PC-9 (cell line): ENCODE measurements around the gene MYD88. TPM values are rescaled to one million over a fixed set of nuclear protein-coding genes. Genes with fewer than 3 reads are reported as not detected.

ENCODE experiments used
- BruUV-seq: library from RNA; stranded (reverse); fragments of 400-500 nt; replicated peaks from 2 replicates; lab custom pipeline; 2021; lab: Mats Ljungman, UMichigan
- CTCF ChIA-PET: fragments of 300-600 bp; sonication (Branson Sonifier 250); formaldehyde crosslinking; loops from one replicate; lab custom pipeline; 2022; ENCODE audit warnings: antibody characterized with exemption; lab: Charles Lee
- POLR2A ChIA-PET: fragments of 300-600 bp; sonication (Branson Sonifier 250); formaldehyde crosslinking; loops from one replicate; lab custom pipeline; 2022; ENCODE audit warnings: antibody characterized with exemption; ENCODE audit not compliant: unreplicated experiment; lab: Charles Lee
- DNase-seq, 2 experiments: peaks; one replicate each; pipeline versions ENCODE4 v3.0.0 to v3.0.0-alpha.2; 2015 to 2022; ENCODE audit warnings: mixed read lengths in 1 of 2
- H2AFZ ChIP-seq: fragments of 200-600 bp; sonication (generic); 2 replicates; pipeline ENCODE4 v1.8.1; 2017; ENCODE audit warnings: antibody characterized with exemption
- H3F3A ChIP-seq: fragments of 200-600 bp; sonication (generic); 2 replicates; pipeline ENCODE4 v1.8.1; 2017; ENCODE audit warnings: antibody characterized with exemption, mild to moderate bottlenecking, low read depth; ENCODE audit not compliant: insufficient read depth
- H3K27ac ChIP-seq: fragments of 200-600 bp; sonication (generic); 2 replicates; pipeline ENCODE4 v1.6.1; 2016; ENCODE audit warnings: mixed run types
- H3K27me3 ChIP-seq: fragments of 200-600 bp; sonication (generic); 2 replicates; pipeline ENCODE4 v1.6.1; 2016; ENCODE audit warnings: low read depth, mixed run types; ENCODE audit not compliant: insufficient read depth
- H3K36me3 ChIP-seq: fragments of 200-600 bp; sonication (generic); 2 replicates; pipeline ENCODE4 v1.6.1; 2016; ENCODE audit warnings: low read depth, mixed run types
- H3K4me1 ChIP-seq: fragments of 200-600 bp; sonication (generic); replicated peaks from 2 replicates; pipeline ENCODE4 v1.6.1; 2016; ENCODE audit warnings: mixed run types; ENCODE audit not compliant: insufficient read depth
- H3K4me2 ChIP-seq: fragments of 200-600 bp; sonication (generic); 2 replicates; pipeline ENCODE4 v1.6.1; 2017; ENCODE audit warnings: mixed run types
- H3K4me3 ChIP-seq: fragments of 200-600 bp; sonication (generic); 2 replicates; pipeline ENCODE4 v1.6.1; 2016; ENCODE audit warnings: mixed run types
- H3K79me2 ChIP-seq: fragments of 200-600 bp; sonication (generic); 2 replicates; pipeline ENCODE4 v1.6.1; 2017; ENCODE audit warnings: low read depth, mixed run types
- H3K9me2 ChIP-seq: fragments of 200-600 bp; sonication (generic); 2 replicates; pipeline ENCODE4 v1.8.1; 2017; ENCODE audit warnings: mild to moderate bottlenecking; ENCODE audit not compliant: insufficient read depth
- H3K9me3 ChIP-seq: fragments of 200-600 bp; sonication (generic); 2 replicates; pipeline ENCODE4 v1.8.1; 2016; ENCODE audit warnings: low read depth; ENCODE audit not compliant: insufficient read depth
- H4K20me1 ChIP-seq: fragments of 200-600 bp; sonication (generic); 2 replicates; pipeline ENCODE4 v1.8.1; 2017; ENCODE audit not compliant: insufficient read depth
- CTCF ChIP-seq: fragments of 200-600 bp; sonication (generic); conservative IDR thresholded peaks from 2 replicates; pipeline ENCODE4 v1.6.1; 2017; ENCODE audit warnings: mixed run types, antibody characterized with exemption, mild to moderate bottlenecking, moderate library complexity
- EZH2 ChIP-seq: fragments of 200-600 bp; sonication (generic); IDR thresholded peaks from 2 replicates; pipeline ENCODE4 v1.8.0; 2017; ENCODE audit warnings: antibody characterized with exemption, low read depth
- intact Hi-C: fragments of 100-400 bp; cut with micrococcal nuclease; formaldehyde crosslinking; loops from one replicate; pipeline ENCODE4 v1.10.0; 2022; ENCODE audit not compliant: unreplicated experiment
- total RNA-seq: library from RNA; stranded (reverse); gene quantifications from 2 replicates; pipeline ENCODE4 v1.2.3, GENCODE V29; 2021

MYD88 gene
- total RNA-seq, 1 experiment from 2014 or later, result 25.0 TPM

GRCh38 chr3:38130631-38131065, 7.8 kb upstream of the MYD88 start:
- Histone ChIP-seq H3K27ac (no peak overlapping the region), H3K4me2 (no peak overlapping the region), H3K79me2 (peaks cover 19% of the 10 kb centered on the region), H3K4me1 (peaks cover 38% of the 10 kb centered on the region), H2AFZ (no peak overlapping the region), H3K4me3 (no peak overlapping the region), H3K36me3 (no peaks in the 10 kb centered on the region; the same call in 1 of the 2 replicates), H3K9me3 (no peaks in the 10 kb centered on the region), H3F3A (peaks cover 26% of the 10 kb centered on the region; the same call in 1 of the 2 replicates), H3K9me2 (no peaks in the 10 kb centered on the region), H3K27me3 (no peaks in the 10 kb centered on the region), H4K20me1 (no peaks in the 10 kb centered on the region; the same call in 1 of the 2 replicates)
- no TSS peak for BruUV-seq
- ChIA-PET POLR2A (no interaction called here), CTCF (no interaction called here)
- TF ChIP-seq CTCF, result no peak
- TF ChIP-seq EZH2, result no peak
- intact Hi-C loops, result loop anchor here (10.0 kb wide), 1 partner anchor 324 kb away; the partner anchor contains the start of gene ACVR2B
- DNase-seq, result no peak

GRCh38 chr3:38131621-38132369, 6.7 kb upstream of the MYD88 start:
- Histone ChIP-seq H3K36me3 (no peaks in the 10 kb centered on the region; the same call in 1 of the 2 replicates), H3K4me2 (0 out of 2 replicates have a peak overlapping the region, but pooled peaks have one; percentile 72), H3K4me1 (peaks cover 40% of the 10 kb centered on the region), H3K27ac (no peak overlapping the region), H3K4me3 (no peak overlapping the region), H3K9me3 (no peaks in the 10 kb centered on the region), H3K79me2 (peaks cover 30% of the 10 kb centered on the region), H3F3A (peaks cover 26% of the 10 kb centered on the region; the same call in 1 of the 2 replicates), H3K9me2 (no peaks in the 10 kb centered on the region), H4K20me1 (no peaks in the 10 kb centered on the region; the same call in 1 of the 2 replicates), H3K27me3 (no peaks in the 10 kb centered on the region), H2AFZ (no peak overlapping the region)
- ChIA-PET POLR2A (no interaction called here), CTCF (no interaction called here)
- no peak for DNase-seq
- BruUV-seq, result no TSS peak
- TF ChIP-seq EZH2, result no peak
- no peak; the same call in 1 of the 2 replicates for TF ChIP-seq CTCF
- intact Hi-C loops, result loop anchor here (10.0 kb wide), 1 partner anchor 323 kb away; the partner anchor contains the start of gene ACVR2B

GRCh38 chr3:38133209-38133556, 5.3 kb upstream of the MYD88 start:
- no peak for TF ChIP-seq EZH2
- TF ChIP-seq CTCF, result no peak
- Histone ChIP-seq H3K9me2 (no peaks in the 10 kb centered on the region), H3K27ac (peak overlapping the region; percentile 80), H2AFZ (no peak overlapping the region), H3K36me3 (no peaks in the 10 kb centered on the region; the same call in 1 of the 2 replicates), H3K4me3 (peak overlapping the region; percentile 30; the same call in 1 of the 2 replicates), H3K9me3 (no peaks in the 10 kb centered on the region), H3K4me1 (peaks cover 47% of the 10 kb centered on the region), H3K4me2 (peak overlapping the region; percentile 72), H3K27me3 (no peaks in the 10 kb centered on the region), H3F3A (peaks cover 34% of the 10 kb centered on the region; the same call in 1 of the 2 replicates), H3K79me2 (peaks cover 30% of the 10 kb centered on the region), H4K20me1 (no peaks in the 10 kb centered on the region; the same call in 1 of the 2 replicates)
- POLR2A ChIA-PET, result interaction anchor here (0.7 to 1.2 kb wide), 2 partner anchors 32 to 501 kb away, joined by 4 to 6 read pairs; partner anchors contain the start of gene OXSR1
- no peak for DNase-seq
- intact Hi-C loops, result loop anchor here (1.0 to 10.0 kb wide), 2 partner anchors 32 to 322 kb away; partner anchors contain the start of genes ACVR2B and OXSR1
- CTCF ChIA-PET, result no interaction called here
- BruUV-seq, result no TSS peak
